ENCODE results near the gene OTULINL.

OTULINL gene

DNA sequence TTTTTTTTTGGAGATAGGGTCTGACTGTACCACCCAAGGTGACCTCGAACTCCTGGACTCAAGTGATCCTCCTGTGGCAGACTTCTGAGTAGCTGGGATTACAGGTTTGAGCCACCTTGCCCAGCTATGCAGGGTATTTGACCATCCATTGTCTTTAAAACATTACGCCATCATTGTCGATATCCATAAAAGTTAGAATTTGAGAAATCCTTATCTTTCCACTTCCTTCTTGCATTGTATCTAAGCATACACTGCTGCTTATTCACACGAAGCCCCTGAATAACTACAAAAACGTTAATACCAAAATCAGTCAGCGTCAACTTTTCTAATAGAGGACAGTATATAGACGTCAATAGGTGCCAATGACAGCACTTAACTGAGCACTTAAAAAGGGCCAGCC lies 5.4 kb upstream of the OTULINL start:
- Histone ChIP-seq H3K36me3 (ENCODE audit: control insufficient read depth, insufficient read depth, low read length) (no peaks in the 10 kb centered on the region), H3K27me3 (ENCODE audit: control insufficient read depth, insufficient read depth, low read length) (peaks cover 20% of the 10 kb centered on the region), H3K4me3 (ENCODE audit: low read depth, low read length) (no peak overlapping the region), H3K27ac (ENCODE audit: low read depth, low read length) (no peak overlapping the region), H3K4me1 (ENCODE audit: control insufficient read depth, insufficient read depth, low read length) (peaks cover 3% of the 10 kb centered on the region; the same call in 1 of the 2 replicates), H3K9me3 (ENCODE audit: control insufficient read depth, insufficient read depth, low read length) (no peaks in the 10 kb centered on the region; the same call in 1 of the 2 replicates), H3K9ac (ENCODE audit: low read depth, low read length) (no peak overlapping the region)

DNA sequence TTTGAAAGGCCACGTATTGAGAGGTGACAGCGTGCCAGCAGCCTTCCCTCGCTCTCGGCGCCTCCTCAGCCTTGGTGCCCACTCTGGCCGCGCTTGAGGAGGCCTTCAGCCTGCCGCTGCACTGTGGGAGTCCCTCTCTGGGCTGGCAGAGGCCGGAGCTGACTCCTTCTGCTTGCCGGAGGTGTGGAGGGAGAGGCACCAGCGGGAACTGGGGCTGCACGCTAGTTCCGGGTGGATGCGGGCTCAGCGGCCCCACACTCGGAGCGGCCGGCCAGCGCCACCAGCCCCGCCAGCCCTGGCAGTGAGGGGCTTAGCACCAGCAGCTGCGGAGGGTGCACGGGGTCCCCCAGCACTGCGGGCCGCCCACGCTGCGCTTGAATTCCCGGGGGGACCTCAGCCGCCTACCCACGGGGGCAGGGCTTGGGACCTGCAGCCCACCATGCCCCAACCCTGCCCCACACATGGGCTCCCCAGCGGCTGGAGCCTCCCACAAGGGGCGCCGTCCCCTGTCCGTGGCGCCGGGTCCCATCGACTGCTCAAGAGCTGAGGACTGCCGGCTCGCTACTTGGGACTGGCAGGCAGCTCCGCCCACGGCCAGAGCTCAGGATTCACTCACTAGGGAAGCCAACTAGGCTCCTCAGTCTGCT lies 4.4 kb upstream of the OTULINL start:
- no peaks in the 10 kb centered on the region; the same call in 1 of the 2 replicates for H3K9me3 ChIP-seq (ENCODE audit: control insufficient read depth, insufficient read depth, low read length)
- no peak overlapping the region for H3K9ac ChIP-seq (ENCODE audit: low read depth, low read length)
- H3K36me3 ChIP-seq (ENCODE audit: control insufficient read depth, insufficient read depth, low read length), result no peaks in the 10 kb centered on the region
- H3K27me3 ChIP-seq (ENCODE audit: control insufficient read depth, insufficient read depth, low read length), result peaks cover 21% of the 10 kb centered on the region
- H3K4me1 ChIP-seq (ENCODE audit: control insufficient read depth, insufficient read depth, low read length), result no peaks in the 10 kb centered on the region
- H3K4me3 ChIP-seq (ENCODE audit: low read depth, low read length), result no peak overlapping the region
- no peak overlapping the region for H3K27ac ChIP-seq (ENCODE audit: low read depth, low read length)

DNA sequence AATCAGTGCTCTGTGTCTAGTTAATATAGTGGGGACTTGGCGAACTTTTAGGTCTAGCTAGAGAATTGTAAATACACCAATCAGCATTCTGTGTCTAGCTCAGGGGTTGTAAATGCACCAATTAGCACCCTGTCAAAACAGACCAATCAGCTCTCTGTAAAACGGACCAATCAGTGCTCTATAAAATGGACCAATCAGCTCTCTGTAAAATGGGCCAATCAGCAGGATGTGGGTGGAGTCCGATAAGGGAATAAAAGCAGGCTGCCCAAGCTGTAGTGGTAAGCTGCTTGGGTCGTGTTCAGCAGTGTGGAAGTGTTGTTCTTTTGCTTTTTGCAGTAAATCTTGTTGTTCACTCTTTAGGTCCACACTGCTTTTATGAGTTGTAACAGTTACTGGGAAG lies 3.6 kb upstream of the OTULINL start:
- Histone ChIP-seq H3K4me3 (ENCODE audit: low read depth, low read length) (no peak overlapping the region), H3K36me3 (ENCODE audit: control insufficient read depth, insufficient read depth, low read length) (no peaks in the 10 kb centered on the region), H3K9me3 (ENCODE audit: control insufficient read depth, insufficient read depth, low read length) (no peaks in the 10 kb centered on the region; the same call in 1 of the 2 replicates), H3K9ac (ENCODE audit: low read depth, low read length) (no peak overlapping the region), H3K27ac (ENCODE audit: low read depth, low read length) (no peak overlapping the region), H3K27me3 (ENCODE audit: control insufficient read depth, insufficient read depth, low read length) (peaks cover 27% of the 10 kb centered on the region), H3K4me1 (ENCODE audit: control insufficient read depth, insufficient read depth, low read length) (no peaks in the 10 kb centered on the region)

DNA sequence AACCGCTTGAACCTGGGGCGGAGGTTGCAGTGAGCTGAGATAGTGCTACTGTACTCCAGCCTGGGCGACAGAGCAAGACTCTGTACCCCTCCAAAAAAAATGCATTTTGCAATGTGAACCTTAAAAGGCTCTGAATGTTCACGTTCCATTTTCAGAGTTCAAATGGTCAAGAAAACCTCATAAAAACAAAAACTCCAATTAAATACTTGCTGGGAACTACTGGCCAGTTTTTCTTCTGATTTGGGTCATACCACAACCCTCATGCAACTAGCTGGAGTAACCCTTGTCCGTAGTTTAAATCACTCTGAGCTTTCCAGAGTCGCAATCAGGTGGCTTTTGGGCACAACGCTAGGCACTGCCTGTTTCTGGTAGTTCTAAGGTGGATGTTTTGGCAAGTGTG lies 2.3 kb upstream of the OTULINL start:
- Histone ChIP-seq H3K9me3 (ENCODE audit: control insufficient read depth, insufficient read depth, low read length) (no peaks in the 10 kb centered on the region), H3K4me3 (ENCODE audit: low read depth, low read length) (no peak overlapping the region), H3K27me3 (ENCODE audit: control insufficient read depth, insufficient read depth, low read length) (peaks cover 32% of the 10 kb centered on the region), H3K9ac (ENCODE audit: low read depth, low read length) (no peak overlapping the region), H3K36me3 (ENCODE audit: control insufficient read depth, insufficient read depth, low read length) (no peaks in the 10 kb centered on the region), H3K27ac (ENCODE audit: low read depth, low read length) (no peak overlapping the region), H3K4me1 (ENCODE audit: control insufficient read depth, insufficient read depth, low read length) (no peaks in the 10 kb centered on the region)

DNA sequence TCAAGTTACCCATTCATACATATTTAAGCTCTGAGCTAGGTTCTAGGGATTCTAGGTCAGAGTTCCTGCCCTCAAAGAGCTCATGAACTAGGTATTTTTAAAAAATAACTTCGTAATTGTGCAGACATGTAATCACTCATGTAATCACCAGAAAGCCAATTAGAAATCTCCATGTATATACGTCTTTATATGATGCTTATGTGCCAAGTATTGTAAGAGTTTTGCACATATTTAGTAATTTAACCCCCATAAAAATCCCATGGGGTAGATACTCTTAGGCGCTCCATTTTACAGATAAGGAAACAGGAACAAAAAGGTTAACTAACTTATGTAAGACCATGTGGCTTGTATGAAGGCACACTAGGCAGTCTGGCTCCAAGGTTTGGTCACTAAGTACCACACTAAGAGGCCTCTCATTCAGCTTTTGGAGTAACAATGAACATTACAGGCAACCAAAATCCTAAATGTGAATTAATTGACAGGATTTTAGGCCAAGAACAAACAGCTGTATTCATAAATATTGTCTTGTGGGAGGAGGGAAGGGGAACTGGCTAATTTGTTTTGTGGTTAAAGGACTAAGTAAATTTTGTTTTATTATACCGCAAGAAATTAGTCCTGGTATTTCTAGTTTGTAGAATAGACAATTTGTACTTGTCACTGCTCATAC lies 1.7 kb upstream of the OTULINL start:
- Histone ChIP-seq H3K4me3 (ENCODE audit: low read depth, low read length) (no peak overlapping the region), H3K4me1 (ENCODE audit: control insufficient read depth, insufficient read depth, low read length) (no peaks in the 10 kb centered on the region), H3K36me3 (ENCODE audit: control insufficient read depth, insufficient read depth, low read length) (no peaks in the 10 kb centered on the region), H3K27me3 (ENCODE audit: control insufficient read depth, insufficient read depth, low read length) (peaks cover 32% of the 10 kb centered on the region), H3K27ac (ENCODE audit: low read depth, low read length) (no peak overlapping the region), H3K9ac (ENCODE audit: low read depth, low read length) (no peak overlapping the region), H3K9me3 (ENCODE audit: control insufficient read depth, insufficient read depth, low read length) (no peaks in the 10 kb centered on the region)

DNA sequence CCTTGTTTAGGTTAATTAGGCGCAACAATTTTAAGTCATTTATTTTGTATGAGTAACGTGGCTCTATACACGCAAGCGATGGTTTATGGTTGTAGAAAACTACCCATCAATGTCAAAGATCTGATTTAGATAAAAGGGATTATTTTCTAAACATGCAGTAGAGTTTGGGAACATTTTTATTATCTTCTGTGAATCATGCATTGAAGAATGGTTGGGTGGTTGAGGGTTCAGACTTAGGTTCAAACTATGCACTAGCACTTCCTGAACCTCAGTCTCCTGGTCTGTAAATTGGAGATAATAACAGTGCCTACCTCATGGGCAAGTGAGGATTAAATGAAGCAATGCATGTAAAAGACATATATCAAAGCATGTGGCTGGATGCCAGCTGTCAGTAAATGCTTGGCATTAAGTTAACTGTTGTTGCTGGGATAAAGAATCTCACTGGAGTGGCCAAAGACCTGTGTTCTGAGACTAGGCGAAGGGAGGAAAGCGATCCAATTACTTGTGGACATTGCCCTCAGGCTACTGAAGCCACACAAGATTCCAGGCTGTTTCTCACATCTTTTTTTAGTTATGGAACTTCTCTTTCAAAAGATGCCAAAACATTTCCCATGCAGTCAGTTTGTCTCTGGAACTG lies 1.1 kb upstream of the OTULINL start:
- H3K4me1 ChIP-seq (ENCODE audit: control insufficient read depth, insufficient read depth, low read length), result no peaks in the 10 kb centered on the region
- H3K4me3 ChIP-seq (ENCODE audit: low read depth, low read length), result peak overlapping the region; percentile 90; the same call in 1 of the 2 replicates
- no peak overlapping the region for H3K9ac ChIP-seq (ENCODE audit: low read depth, low read length)
- peaks cover 2% of the 10 kb centered on the region; the same call in 1 of the 2 replicates for H3K9me3 ChIP-seq (ENCODE audit: control insufficient read depth, insufficient read depth, low read length)
- peaks cover 32% of the 10 kb centered on the region for H3K27me3 ChIP-seq (ENCODE audit: control insufficient read depth, insufficient read depth, low read length)
- H3K36me3 ChIP-seq (ENCODE audit: control insufficient read depth, insufficient read depth, low read length), result no peaks in the 10 kb centered on the region
- H3K27ac ChIP-seq (ENCODE audit: low read depth, low read length), result no peak overlapping the region

DNA sequence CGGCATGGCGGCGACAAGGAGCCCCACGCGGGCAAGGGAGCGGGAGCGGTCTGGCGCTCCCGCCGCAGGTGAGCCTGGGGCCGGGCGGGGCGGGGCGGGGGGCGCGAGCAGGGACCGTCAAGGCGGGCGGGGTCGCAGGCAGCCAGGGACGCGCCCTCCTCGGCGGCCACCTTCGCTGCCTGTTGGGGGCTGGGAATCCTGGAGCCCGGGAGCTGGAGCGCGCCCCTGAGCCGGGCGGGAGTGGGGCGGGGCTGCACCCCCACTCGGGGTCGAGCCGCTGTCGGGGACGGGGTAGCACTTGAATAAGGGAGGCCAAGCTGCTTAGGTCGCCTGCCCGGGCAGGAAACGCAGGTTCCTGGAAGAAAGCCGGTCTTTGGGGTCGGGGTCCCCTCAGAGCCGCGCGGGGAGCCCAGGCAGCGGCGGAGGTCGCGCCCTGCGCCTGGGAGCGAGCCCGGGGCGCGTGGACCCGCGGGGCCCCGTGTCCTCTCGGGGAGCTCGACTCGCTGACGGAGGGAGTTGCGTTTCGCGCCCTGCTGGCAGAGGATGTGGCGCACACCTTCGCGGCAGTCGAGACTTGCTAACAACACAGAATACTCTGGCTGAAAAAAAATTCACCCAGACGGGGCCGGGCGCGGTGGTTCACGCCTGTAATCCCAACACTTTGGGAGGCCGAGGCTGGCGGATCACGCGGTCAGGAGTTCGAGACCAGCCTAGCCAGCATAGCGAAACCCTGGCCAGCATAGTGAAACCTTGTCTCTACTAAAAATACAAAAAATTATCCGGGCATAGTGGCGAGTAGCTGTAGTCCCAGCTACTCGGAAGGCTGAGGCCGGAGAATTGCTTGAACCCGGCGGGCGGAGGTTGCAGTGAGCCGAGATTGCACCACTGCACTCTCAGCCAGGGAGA lies 552 bp downstream of the OTULINL start:
- Histone ChIP-seq H3K27ac (ENCODE audit: low read depth, low read length) (peak overlapping the region; percentile 15), H3K36me3 (ENCODE audit: control insufficient read depth, insufficient read depth, low read length) (no peaks in the 10 kb centered on the region), H3K4me1 (ENCODE audit: control insufficient read depth, insufficient read depth, low read length) (no peaks in the 10 kb centered on the region), H3K27me3 (ENCODE audit: control insufficient read depth, insufficient read depth, low read length) (peaks cover 32% of the 10 kb centered on the region), H3K4me3 (ENCODE audit: low read depth, low read length) (peak overlapping the region; percentile 90), H3K9ac (ENCODE audit: low read depth, low read length) (peak overlapping the region; percentile 60), H3K9me3 (ENCODE audit: control insufficient read depth, insufficient read depth, low read length) (peaks cover 5% of the 10 kb centered on the region; the same call in 1 of the 2 replicates)

DNA sequence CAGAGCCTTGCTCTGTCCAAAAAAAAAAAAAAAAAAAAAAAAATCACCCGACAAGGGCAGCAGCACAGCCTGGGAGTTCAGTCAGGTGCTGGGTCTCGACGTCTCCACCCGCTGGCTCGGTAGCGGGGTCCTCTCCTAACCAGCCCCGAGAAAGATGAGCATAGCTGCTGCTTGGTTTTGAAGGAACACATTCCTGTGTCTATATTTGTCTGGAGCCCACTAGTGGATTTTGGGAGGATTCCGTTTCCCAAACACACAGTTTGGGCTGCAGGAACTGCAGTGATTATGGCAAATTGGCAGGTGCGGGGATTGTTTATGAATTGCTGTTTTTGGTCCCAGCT lies 1.2 kb downstream of the OTULINL start:
- H3K27ac ChIP-seq (ENCODE audit: low read depth, low read length), result no peak overlapping the region
- H3K27me3 ChIP-seq (ENCODE audit: control insufficient read depth, insufficient read depth, low read length), result peaks cover 32% of the 10 kb centered on the region
- peak overlapping the region; percentile 90 for H3K4me3 ChIP-seq (ENCODE audit: low read depth, low read length)
- H3K4me1 ChIP-seq (ENCODE audit: control insufficient read depth, insufficient read depth, low read length), result no peaks in the 10 kb centered on the region
- H3K9ac ChIP-seq (ENCODE audit: low read depth, low read length), result no peak overlapping the region
- no peaks in the 10 kb centered on the region for H3K36me3 ChIP-seq (ENCODE audit: control insufficient read depth, insufficient read depth, low read length)
- peaks cover 5% of the 10 kb centered on the region; the same call in 1 of the 2 replicates for H3K9me3 ChIP-seq (ENCODE audit: control insufficient read depth, insufficient read depth, low read length)

DNA sequence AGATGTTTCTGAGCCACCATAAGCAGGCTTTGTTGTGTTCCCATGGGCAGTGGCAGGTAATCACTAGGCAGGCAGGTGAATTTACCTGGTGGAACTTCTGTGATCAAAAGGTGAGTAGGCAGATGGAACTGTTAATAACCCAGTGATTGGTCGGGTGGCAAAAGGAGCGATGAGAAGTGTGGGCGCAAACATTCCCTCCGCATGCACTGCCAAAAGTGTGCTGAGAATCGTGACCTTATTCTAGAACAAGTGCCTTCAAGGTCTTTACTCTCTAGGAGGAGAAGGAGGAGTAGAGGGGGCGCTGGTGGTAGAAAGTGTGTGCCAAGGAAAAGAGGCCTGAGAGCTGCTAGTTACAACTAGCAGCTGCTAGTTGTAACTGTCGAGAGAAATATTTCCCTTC lies 3.3 kb downstream of the OTULINL start:
- Histone ChIP-seq H3K4me1 (ENCODE audit: control insufficient read depth, insufficient read depth, low read length) (no peaks in the 10 kb centered on the region), H3K4me3 (ENCODE audit: low read depth, low read length) (no peak overlapping the region), H3K27ac (ENCODE audit: low read depth, low read length) (no peak overlapping the region)

DNA sequence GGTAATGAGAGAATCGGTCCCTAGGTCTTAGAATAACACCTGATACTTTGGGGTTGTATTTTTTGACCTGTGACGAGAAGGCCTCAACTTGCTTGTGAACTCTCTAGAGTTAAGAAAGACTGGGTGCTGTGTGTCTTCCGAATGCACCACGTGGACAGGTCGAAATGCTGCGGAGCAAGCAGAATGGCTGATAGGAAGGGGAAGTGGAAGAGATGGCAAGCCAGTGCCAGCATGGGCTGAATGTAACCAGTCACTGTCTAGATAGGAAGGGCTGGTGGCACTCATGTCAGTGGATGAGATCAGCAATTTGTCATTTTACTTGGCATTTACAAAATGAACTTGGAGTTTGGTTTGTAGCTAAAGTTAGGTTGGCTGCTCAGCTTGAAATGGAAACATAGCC lies 5.6 kb downstream of the OTULINL start:
- peaks cover 11% of the 10 kb centered on the region for H3K27me3 ChIP-seq (ENCODE audit: control insufficient read depth, insufficient read depth, low read length)
- H3K36me3 ChIP-seq (ENCODE audit: control insufficient read depth, insufficient read depth, low read length), result no peaks in the 10 kb centered on the region
- no peaks in the 10 kb centered on the region for H3K4me1 ChIP-seq (ENCODE audit: control insufficient read depth, insufficient read depth, low read length)
- no peak overlapping the region for H3K9ac ChIP-seq (ENCODE audit: low read depth, low read length)
- no peak overlapping the region for H3K4me3 ChIP-seq (ENCODE audit: low read depth, low read length)
- no peak overlapping the region for H3K27ac ChIP-seq (ENCODE audit: low read depth, low read length)
- H3K9me3 ChIP-seq (ENCODE audit: control insufficient read depth, insufficient read depth, low read length), result peaks cover 5% of the 10 kb centered on the region; the same call in 1 of the 2 replicates

More for the DNA sequence above, 3.3 kb downstream of the OTULINL start:
- Histone ChIP-seq H3K9me3 (ENCODE audit: control insufficient read depth, insufficient read depth, low read length) (peaks cover 5% of the 10 kb centered on the region; the same call in 1 of the 2 replicates), H3K27me3 (ENCODE audit: control insufficient read depth, insufficient read depth, low read length) (peaks cover 26% of the 10 kb centered on the region), H3K36me3 (ENCODE audit: control insufficient read depth, insufficient read depth, low read length) (no peaks in the 10 kb centered on the region), H3K9ac (ENCODE audit: low read depth, low read length) (no peak overlapping the region)

Measured in HUES48 (cell line).